ENCODE data around the gene RHBDD1. TPM values are rescaled to one million over a fixed set of nuclear protein-coding genes. Genes with fewer than 3 reads are reported as not detected.

Gene RHBDD1
- total and polyA plus RNA-seq, 2 donors (not counting 3 experiments of a cell fraction or from before 2014, with no cell fraction given) = 6.8 to 19.4 TPM

GRCh38 chr2:226794196-226794661, 41.6 kb upstream of the RHBDD1 start:
- BruUV-seq (replicated peaks) = no TSS peak
- dilution Hi-C loops (cut with MboI; ENCODE audit: extremely low pct_ligation_motif_present, low sequenced_read_pairs) (no loop called here), intact Hi-C loops (cut with micrococcal nuclease) (loop anchor here (5.0 to 10.0 kb wide), 2 partner anchors 582 to 759 kb away; no protein-coding TSS in a partner anchor)
- Histone ChIP-seq H3K9ac (replicated peaks; ENCODE audit: extremely low read depth, insufficient read depth, low read length) (no peak overlapping the region), H3K79me2 (ENCODE audit: control insufficient read depth, insufficient read depth, low read length) (no peaks in the 10 kb centered on the region), H3K4me3 (replicated peaks in 1 of 3; ENCODE audit: insufficient read depth in 1 of 3, low read depth in 1 of 3, low read length in 3 of 3) (no peak overlapping the region), H4K20me1 (replicated peaks; ENCODE audit: control insufficient read depth, extremely low read depth, insufficient read depth, low read length) (no peaks in the 10 kb centered on the region), H3K9me1 (replicated peaks; ENCODE audit: control insufficient read depth, extremely low read depth, insufficient read depth, low read length) (no peaks in the 10 kb centered on the region), H3K36me3 (ENCODE audit: control insufficient read depth in 2 of 2, extremely low read depth in 1 of 2, insufficient read depth in 2 of 2, low read length in 2 of 2) (no peaks in the 10 kb centered on the region), H2AFZ (ENCODE audit: low read depth, low read length) (no peak overlapping the region), H3K4me2 (ENCODE audit: insufficient read depth, low read length) (no peak overlapping the region), H3K9me3 (replicated peaks; ENCODE audit: control insufficient read depth, insufficient read depth, low read length) (no peaks in the 10 kb centered on the region), H3K27ac (ENCODE audit: insufficient read depth, low read depth, low read length) (no peak overlapping the region), H3K4me1 (ENCODE audit: control insufficient read depth, extremely low read depth, insufficient read depth, low read length) (peaks cover 10% of the 10 kb centered on the region), H3K27me3 (ENCODE audit: control insufficient read depth in 2 of 2, insufficient read depth in 2 of 2, low read length in 2 of 2) (peaks cover 12 to 22% of the 10 kb centered on the region in 2 experiments)
- CTCF ChIA-PET = interaction anchor here (1.0 to 1.3 kb wide), 2 partner anchors 9 to 905 kb away, joined by 3 to 4 read pairs; no protein-coding TSS in a partner anchor
- FAIRE-seq = no peak
- POLR2A ChIA-PET = no interaction called here
- DNase-seq (ENCODE audit: low read depth, low spot score) = no peak
- TF ChIP-seq POLR2AphosphoS5 (IDR thresholded peaks at IDR 0.05; ENCODE audit: insufficient read depth, low read depth, low read length) (no peak), POLR2A (IDR thresholded peaks at IDR 0.05; ENCODE audit: low read depth, low read length) (no peak), GATA2 (IDR thresholded peaks at IDR 0.05; ENCODE audit: insufficient read depth, insufficient read length, low read depth, low read length) (no peak), EZH2 (IDR thresholded peaks at IDR 0.05; ENCODE audit: borderline replicate concordance, low read depth, low read length, severe bottlenecking) (no peak), FOS (IDR thresholded peaks at IDR 0.05; ENCODE audit: borderline replicate concordance, insufficient read depth, low read length) (no peak), MAX (IDR thresholded peaks at IDR 0.05; ENCODE audit: insufficient read depth, insufficient read length) (no peak), MYC (IDR thresholded peaks at IDR 0.05; ENCODE audit: low read depth, low read length) (no peak), CTCF (IDR thresholded peaks at IDR 0.05; ENCODE audit: extremely low read depth in 1 of 2, insufficient read depth in 1 of 2, low read depth in 1 of 2, low read length in 2 of 2) (no peak), JUN (IDR thresholded peaks at IDR 0.05; ENCODE audit: borderline replicate concordance, insufficient read depth, insufficient read length, low read depth) (no peak)
